ENCODE data around the gene MYO3B. TPM values are rescaled to one million over a fixed set of nuclear protein-coding genes. Genes with fewer than 3 reads are reported as not detected.
A peak's percentile ranks its signal among the peaks of the same experiment; 100 is the strongest.
"Not testable (repeated sequence)": the region's sequence is repeated elsewhere in the genome, so short reads cannot be mapped to it uniquely, and the experiment has no call there.

Gene MYO3B
- total RNA-seq, 1 donor from 2014 or later, result 0.17 TPM

- no peak overlapping the region for H3K4me3 ChIP-seq
- no peak for ATAC-seq
Observed at GRCh38 chr2:170467568-170468422, 289.8 kb downstream of the MYO3B start.

GRCh38 chr2:170468557-170468956 lies 290.6 kb downstream of the MYO3B start:
- Histone ChIP-seq H3K27ac (no peak overlapping the region), H3K4me1 (peaks cover 11% of the 10 kb centered on the region), H3K36me3 (no peaks in the 10 kb centered on the region), H3K4me3 (no peak overlapping the region), H3K9me3 (no peaks in the 10 kb centered on the region), H3K27me3 (no peaks in the 10 kb centered on the region)
- ATAC-seq (no peak), DNase-seq (no peak)
- no peak for TF ChIP-seq CTCF (IDR thresholded peaks at IDR 0.05)
- intact Hi-C loops (cut with DNase I), result no loop called here

More at GRCh38 chr2:170467568-170468422, 289.8 kb downstream of the MYO3B start:
- Histone ChIP-seq H3K36me3 (no peaks in the 10 kb centered on the region), H3K27me3 (no peaks in the 10 kb centered on the region), H3K27ac (no peak overlapping the region), H3K9me3 (no peaks in the 10 kb centered on the region), H3K4me1 (peaks cover 11% of the 10 kb centered on the region)
- no peak for TF ChIP-seq CTCF (IDR thresholded peaks at IDR 0.05)
- DNase-seq, result no peak
- intact Hi-C loops (cut with DNase I), result no loop called here

- H3K27ac ChIP-seq; H3K9me3 ChIP-seq; H3K4me3 ChIP-seq; H3K27me3 ChIP-seq; DNase-seq; intact Hi-C loops (cut with DNase I); H3K36me3 ChIP-seq; ATAC-seq: not testable (repeated sequence)
- H3K4me1 ChIP-seq, result peaks cover 11% of the 10 kb centered on the region
Observed at GRCh38 chr2:170472498-170472897, 294.6 kb downstream of the MYO3B start.

GRCh38 chr2:170475878-170476277 lies 297.9 kb downstream of the MYO3B start:
- no peak overlapping the region for H3K4me3 ChIP-seq
- H3K27ac ChIP-seq, result no peak overlapping the region
- ATAC-seq (peak; percentile 24), DNase-seq (no peak)
- H3K9me3 ChIP-seq, result no peaks in the 10 kb centered on the region
- intact Hi-C loops (cut with DNase I), result no loop called here
- H3K36me3 ChIP-seq, result no peaks in the 10 kb centered on the region
- no peaks in the 10 kb centered on the region for H3K27me3 ChIP-seq
- no peaks in the 10 kb centered on the region for H3K4me1 ChIP-seq
- no peak for TF ChIP-seq CTCF (IDR thresholded peaks at IDR 0.05)

GRCh38 chr2:170477630-170478029 lies 299.7 kb downstream of the MYO3B start:
- Histone ChIP-seq H3K4me3 (no peak overlapping the region), H3K27ac (no peak overlapping the region), H3K36me3 (no peaks in the 10 kb centered on the region), H3K27me3 (no peaks in the 10 kb centered on the region), H3K9me3 (no peaks in the 10 kb centered on the region), H3K4me1 (no peaks in the 10 kb centered on the region)
- ATAC-seq (no peak), DNase-seq (no peak)
- intact Hi-C loops (cut with DNase I), result no loop called here
- no peak for TF ChIP-seq CTCF (IDR thresholded peaks at IDR 0.05)

GRCh38 chr2:170481201-170481600 lies 303.3 kb downstream of the MYO3B start:
- H3K9me3 ChIP-seq, result no peaks in the 10 kb centered on the region
- intact Hi-C loops (cut with DNase I), result no loop called here
- no peak overlapping the region for H3K27ac ChIP-seq
- H3K4me1 ChIP-seq, result no peaks in the 10 kb centered on the region
- no peaks in the 10 kb centered on the region for H3K36me3 ChIP-seq
- H3K27me3 ChIP-seq, result no peaks in the 10 kb centered on the region
- no peak for TF ChIP-seq CTCF (IDR thresholded peaks at IDR 0.05)
- no peak for DNase-seq
- no peak overlapping the region for H3K4me3 ChIP-seq
- ATAC-seq, result no peak

Measured in upper lobe of right lung (tissue), 1 donor.